PC-9 (cell line): ENCODE data around the gene ITGB6.

Experiments
- CTCF ChIP-seq: fragments of 200-600 bp; sonication (generic); conservative IDR thresholded peaks from 2 replicates; pipeline ENCODE4 v1.6.1; 2017; ENCODE audit warnings: mixed run types, antibody characterized with exemption, mild to moderate bottlenecking, moderate library complexity
- EZH2 ChIP-seq: fragments of 200-600 bp; sonication (generic); IDR thresholded peaks from 2 replicates; pipeline ENCODE4 v1.8.0; 2017; ENCODE audit warnings: antibody characterized with exemption, low read depth

- TF ChIP-seq CTCF (no peak), EZH2 (no peak)
Observed at GRCh38 chr2:160165081-160165480, 35.0 kb downstream of the ITGB6 start.
